NCI-H1436 (cell line): ENCODE results near the gene PDXDC1.
"Not testable (repeated sequence)": the region's sequence is repeated elsewhere in the genome, so short reads cannot be mapped to it uniquely, and the experiment has no call there.

Experiments used
- DNase-seq: peaks from one replicate; lab custom pipeline; 2025; lab: John Stamatoyannopoulos, UW

Gene PDXDC1

DNA sequence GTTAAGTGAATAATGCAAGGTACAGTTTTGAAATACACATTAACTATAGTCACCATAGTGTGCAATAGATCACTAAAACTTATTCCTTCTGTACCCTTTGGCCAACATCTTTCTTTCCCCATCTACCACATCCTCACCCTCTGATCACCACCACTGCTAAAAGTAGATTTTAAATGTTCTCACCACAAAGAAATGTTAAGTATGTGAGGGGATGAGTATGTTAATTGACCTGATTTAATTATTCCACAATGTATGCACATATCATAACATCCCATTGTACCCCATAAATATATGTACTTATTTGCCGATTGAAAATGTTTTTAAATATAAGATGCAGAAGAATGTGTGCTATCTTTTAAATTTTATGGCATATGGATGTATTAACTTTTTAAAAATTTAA is 188.2 kb downstream of the PDXDC1 start:
- not testable (repeated sequence) for DNase-seq

DNA sequence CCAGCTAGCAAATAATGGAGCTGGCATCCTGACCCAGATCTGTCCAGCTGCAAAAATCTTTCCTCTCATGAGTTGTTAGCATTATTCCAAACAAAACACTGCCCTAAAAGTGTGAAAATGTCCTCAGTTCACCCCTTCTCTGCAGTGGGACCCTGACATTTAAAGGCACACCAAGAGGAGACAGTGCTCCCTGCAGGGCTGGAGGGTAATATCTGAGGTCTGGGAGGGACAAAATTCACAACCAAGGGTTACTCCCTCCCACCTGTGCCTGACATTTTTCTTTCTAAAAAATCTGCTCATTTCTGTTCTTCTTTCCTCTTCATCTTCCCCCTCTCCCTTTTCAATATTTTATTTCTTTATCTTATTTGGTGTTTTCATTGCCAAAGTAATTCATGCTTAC is 191.4 kb downstream of the PDXDC1 start:
- DNase-seq, result not testable (repeated sequence)

DNA sequence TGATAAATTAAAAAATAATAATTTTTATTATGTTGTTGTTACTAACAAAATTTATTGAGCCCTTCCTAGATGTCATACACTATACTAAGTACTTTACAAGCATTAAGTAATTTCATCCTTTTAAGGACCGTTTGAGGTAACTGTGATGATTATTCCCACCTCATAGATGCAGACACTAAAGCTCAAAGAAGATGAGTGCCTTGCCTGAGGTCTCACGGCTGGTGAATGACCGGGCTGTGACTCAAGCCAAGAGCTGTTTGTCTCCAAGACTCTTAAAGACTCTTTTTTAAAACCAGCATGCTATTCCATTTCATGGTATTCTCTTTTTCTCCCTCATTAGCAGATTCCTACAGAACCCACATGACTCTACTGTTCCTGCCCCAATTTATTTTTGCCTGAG is 193.5 kb downstream of the PDXDC1 start:
- not testable (repeated sequence) for DNase-seq

DNA sequence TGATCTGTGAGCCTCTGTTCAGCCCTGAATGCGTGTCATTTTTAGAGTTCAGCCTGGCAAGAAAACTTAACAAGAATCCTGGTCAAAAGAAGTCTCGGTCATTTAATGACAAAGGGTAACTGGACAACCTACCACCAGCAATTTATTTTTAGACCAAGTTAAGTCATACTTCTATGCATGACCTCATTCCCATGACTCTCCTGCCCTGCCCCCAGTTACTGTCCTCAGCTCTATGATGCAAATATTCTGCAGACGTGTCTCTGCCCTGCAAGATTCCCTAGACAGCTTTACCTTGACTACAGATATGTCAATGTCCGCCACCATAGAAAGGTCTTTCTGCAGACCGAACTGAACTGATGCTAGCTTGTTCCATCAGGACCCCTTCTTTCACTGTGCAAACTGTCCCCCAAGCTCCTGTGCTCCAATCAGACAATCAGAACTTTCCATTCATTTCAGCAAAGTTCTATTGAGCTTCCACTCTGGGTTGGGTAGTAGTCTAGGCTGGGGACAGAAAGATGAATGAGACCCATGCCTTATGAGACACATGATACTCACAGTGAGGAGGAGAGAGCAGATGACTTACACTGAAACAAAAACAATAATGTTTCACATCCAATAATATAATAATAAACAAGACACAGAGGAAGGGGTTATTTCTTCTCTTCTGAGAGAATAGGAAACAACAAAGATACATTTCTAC is 194.3 kb downstream of the PDXDC1 start:
- not testable (repeated sequence) for DNase-seq

DNA sequence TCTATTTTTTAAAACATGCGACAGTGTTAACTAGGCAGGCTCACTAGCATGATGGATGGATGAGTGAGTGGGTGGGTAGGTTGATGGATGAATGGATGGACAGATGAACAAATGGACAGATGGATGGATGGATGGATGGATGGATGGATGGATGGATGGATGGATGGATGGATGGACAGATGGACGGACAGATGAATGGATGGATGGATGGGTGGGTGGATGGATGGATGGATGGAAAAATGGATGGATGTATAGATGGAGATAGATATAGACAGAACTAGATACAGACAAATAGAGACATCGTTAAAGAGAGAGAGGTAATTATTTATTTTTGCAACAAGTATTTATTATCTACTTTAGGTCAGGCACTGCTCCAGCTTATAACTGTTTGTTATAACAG is 205.1 kb downstream of the PDXDC1 start:
- DNase-seq, result not testable (repeated sequence)

DNA sequence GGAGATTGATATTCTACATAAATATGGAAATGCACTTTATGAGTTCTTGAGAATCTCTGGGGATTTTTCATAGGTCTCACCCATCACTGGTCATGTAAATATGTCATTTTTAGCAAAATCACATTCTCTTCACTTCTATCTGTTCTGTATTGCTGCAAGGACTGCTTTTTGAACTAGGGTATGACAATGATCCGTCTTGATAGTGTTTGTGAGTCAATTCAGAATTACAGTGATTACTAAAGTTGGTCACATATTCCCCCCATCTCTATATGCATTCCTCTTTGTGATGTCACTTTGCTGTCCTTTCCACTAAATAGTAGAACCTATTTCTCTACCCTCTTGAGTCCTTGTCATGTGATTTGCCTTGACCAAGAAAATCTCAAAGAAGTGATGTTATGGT is 206.1 kb downstream of the PDXDC1 start:
- not testable (repeated sequence) for DNase-seq

DNA sequence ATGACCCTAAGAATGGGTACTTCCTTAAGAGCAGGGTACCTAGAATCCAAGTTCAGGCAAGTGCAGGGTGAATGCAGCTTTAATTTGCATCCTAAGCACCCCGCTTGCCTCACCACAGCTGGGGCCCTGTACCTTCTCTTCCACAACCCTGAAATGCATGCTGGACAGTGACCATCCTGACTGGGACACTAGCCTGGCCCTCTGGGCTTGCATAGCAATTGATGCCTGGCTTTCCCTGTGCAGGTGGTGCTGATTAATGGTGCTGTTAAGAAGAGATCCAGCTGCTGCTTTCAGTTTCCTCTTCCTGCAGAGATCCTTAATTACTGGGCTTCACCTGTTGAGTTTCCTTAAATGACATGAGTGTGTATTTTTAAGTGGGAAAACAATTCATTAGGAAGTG is 209.2 kb downstream of the PDXDC1 start:
- not testable (repeated sequence) for DNase-seq
